HG02763 (cell line): ENCODE results near the gene CACNG7.

Source experiments
- ATAC-seq: cut with Tn5 transposase; IDR thresholded peaks from one replicate; pipeline ENCODE4 v1.9.1; 2021; ENCODE audit warnings: mild to moderate bottlenecking, moderate library complexity; ENCODE audit not compliant: unreplicated experiment

CACNG7 gene

GRCh38 chr19:53903055-53903680 lies 5.9 kb upstream of the CACNG7 start:
- ATAC-seq: no peak

- ATAC-seq: no peak
Observed at GRCh38 chr19:53904909-53905308, 4.2 kb upstream of the CACNG7 start.

- ATAC-seq: no peak
Observed at GRCh38 chr19:53905787-53906186, 3.3 kb upstream of the CACNG7 start.

- ATAC-seq: no peak
Observed at GRCh38 chr19:53906211-53907192, 2.6 kb upstream of the CACNG7 start.

GRCh38 chr19:53907193-53907581 lies 1.9 kb upstream of the CACNG7 start:
- no peak for ATAC-seq

- no peak for ATAC-seq
Observed at GRCh38 chr19:53907690-53908089, 1.4 kb upstream of the CACNG7 start.

- no peak for ATAC-seq
Observed at GRCh38 chr19:53908106-53908934, 758 bp upstream of the CACNG7 start.

GRCh38 chr19:53909471-53910169 lies 542 bp downstream of the CACNG7 start:
- ATAC-seq: no peak

GRCh38 chr19:53910170-53910518 lies 1.1 kb downstream of the CACNG7 start:
- no peak for ATAC-seq

- no peak for ATAC-seq
Observed at GRCh38 chr19:53912653-53913052, 3.6 kb downstream of the CACNG7 start.

- no peak for ATAC-seq
Observed at GRCh38 chr19:53915000-53915399, 5.9 kb downstream of the CACNG7 start.

- no peak for ATAC-seq
Observed at GRCh38 chr19:53916004-53916403, 6.9 kb downstream of the CACNG7 start.

GRCh38 chr19:53917356-53917755 lies 8.3 kb downstream of the CACNG7 start:
- ATAC-seq: no peak

- no peak for ATAC-seq
Observed at GRCh38 chr19:53927739-53928138, 18.7 kb downstream of the CACNG7 start.

GRCh38 chr19:53936029-53936428 lies 27.0 kb downstream of the CACNG7 start:
- ATAC-seq: no peak

- no peak for ATAC-seq
Observed at GRCh38 chr19:53942001-53942786, 33.1 kb downstream of the CACNG7 start.

- ATAC-seq: no peak
Observed at GRCh38 chr19:53944416-53944815, 35.3 kb downstream of the CACNG7 start.

GRCh38 chr19:53944933-53945332 lies 35.9 kb downstream of the CACNG7 start:
- ATAC-seq: no peak

GRCh38 chr19:53945441-53945840 lies 36.4 kb downstream of the CACNG7 start:
- ATAC-seq: no peak

GRCh38 chr19:53945998-53946397 lies 36.9 kb downstream of the CACNG7 start:
- no peak for ATAC-seq
